Measurements from ENCODE around the gene NCOA7. TPM values are rescaled to one million over a fixed set of nuclear protein-coding genes. Genes with fewer than 3 reads are reported as not detected.

NCOA7 gene
- total RNA-seq, 1 experiment from 2014 or later, result 34.2 TPM

DNA sequence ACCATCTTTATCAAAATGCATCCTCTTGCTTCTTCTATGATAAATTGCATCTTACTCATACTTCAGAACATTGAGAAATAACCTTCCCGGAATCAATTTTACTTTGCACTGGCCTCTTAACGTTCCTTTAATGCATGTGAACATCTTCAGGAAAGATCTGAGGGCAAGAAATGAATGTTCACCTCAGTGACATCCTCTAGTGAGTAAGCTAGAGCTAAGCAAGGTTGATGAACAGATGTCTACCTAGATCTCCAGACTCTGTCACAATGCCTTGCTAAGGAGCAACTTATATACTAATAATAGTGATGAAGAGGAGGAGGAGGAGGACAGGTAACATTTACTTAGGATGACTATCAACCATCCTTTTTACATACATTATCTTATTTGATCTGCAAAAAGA, 149.0 kb downstream of the NCOA7 start:
- Histone ChIP-seq H3K9ac (ENCODE audit: low read length) (no peak overlapping the region), H2AFZ (ENCODE audit: low read length) (no peak overlapping the region), H3K79me2 (ENCODE audit: low read length) (no peaks in the 10 kb centered on the region), H4K20me1 (ENCODE audit: insufficient read depth, low read depth, low read length) (no peaks in the 10 kb centered on the region), H3K27me3 (ENCODE audit: low read length) (no peaks in the 10 kb centered on the region), H3K9me3 (ENCODE audit: low read length) (no peaks in the 10 kb centered on the region), H3K9me2 (replicated peaks; ENCODE audit: insufficient read depth, low read length) (no peaks in the 10 kb centered on the region), H3K4me1 (ENCODE audit: low read length) (peaks cover 10% of the 10 kb centered on the region), H3K4me2 (ENCODE audit: low read depth, low read length, poor library complexity, severe bottlenecking) (no peak overlapping the region), H3K27ac (ENCODE audit: low read length) (no peak overlapping the region), H3K4me3 (ENCODE audit: low read length) (no peak overlapping the region), H3K36me3 (ENCODE audit: insufficient read depth, low read length) (no peaks in the 10 kb centered on the region)
- DNase-seq, result no peak

DNA sequence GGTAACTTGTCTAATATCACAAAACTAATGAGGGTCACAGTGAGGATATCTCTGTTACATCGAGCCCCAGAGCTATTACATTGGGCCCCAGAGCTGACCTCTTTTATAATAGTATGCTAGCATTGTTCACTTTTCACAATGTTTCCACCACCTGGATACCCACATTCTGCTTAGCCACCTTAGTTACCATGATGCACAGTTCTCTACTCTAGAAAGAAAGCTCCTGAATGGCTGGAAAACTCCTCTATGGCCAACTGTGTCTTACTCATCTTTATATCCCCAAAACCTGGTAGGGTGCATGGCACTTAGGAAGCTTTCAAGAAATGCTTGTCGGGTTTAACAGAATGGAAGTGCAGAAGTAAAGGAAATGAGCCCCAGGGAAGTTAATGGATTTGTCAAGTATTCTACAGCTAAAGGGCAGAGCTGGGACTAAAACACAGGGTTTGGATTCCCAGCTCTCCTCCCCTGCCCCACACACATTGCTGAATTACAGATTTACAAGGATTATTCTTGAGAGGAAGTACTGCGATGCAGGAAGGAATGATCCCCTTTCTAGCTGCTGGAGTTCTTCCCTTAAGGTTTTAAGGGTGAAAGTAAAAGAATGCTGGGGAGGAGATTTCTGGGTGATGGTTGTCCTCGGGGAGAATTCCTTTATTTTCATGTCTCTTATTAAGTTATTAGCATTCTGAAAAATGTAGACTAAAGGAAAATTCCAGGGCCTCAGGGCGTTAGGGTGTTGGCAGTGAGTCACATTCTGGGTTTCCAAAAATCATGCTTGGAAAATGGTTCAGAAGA, 149.7 kb downstream of the NCOA7 start:
- H4K20me1 ChIP-seq (ENCODE audit: insufficient read depth, low read depth, low read length), result no peaks in the 10 kb centered on the region
- no peaks in the 10 kb centered on the region for H3K9me3 ChIP-seq (ENCODE audit: low read length)
- H2AFZ ChIP-seq (ENCODE audit: low read length), result no peak overlapping the region
- no peaks in the 10 kb centered on the region for H3K9me2 ChIP-seq (replicated peaks; ENCODE audit: insufficient read depth, low read length)
- no peaks in the 10 kb centered on the region for H3K36me3 ChIP-seq (ENCODE audit: insufficient read depth, low read length)
- peaks cover 10% of the 10 kb centered on the region for H3K4me1 ChIP-seq (ENCODE audit: low read length)
- no peaks in the 10 kb centered on the region for H3K79me2 ChIP-seq (ENCODE audit: low read length)
- H3K4me3 ChIP-seq (ENCODE audit: low read length), result no peak overlapping the region
- no peak overlapping the region for H3K4me2 ChIP-seq (ENCODE audit: low read depth, low read length, poor library complexity, severe bottlenecking)
- no peak for DNase-seq
- H3K9ac ChIP-seq (ENCODE audit: low read length), result no peak overlapping the region
- H3K27me3 ChIP-seq (ENCODE audit: low read length), result no peaks in the 10 kb centered on the region
- no peak overlapping the region for H3K27ac ChIP-seq (ENCODE audit: low read length)

DNA sequence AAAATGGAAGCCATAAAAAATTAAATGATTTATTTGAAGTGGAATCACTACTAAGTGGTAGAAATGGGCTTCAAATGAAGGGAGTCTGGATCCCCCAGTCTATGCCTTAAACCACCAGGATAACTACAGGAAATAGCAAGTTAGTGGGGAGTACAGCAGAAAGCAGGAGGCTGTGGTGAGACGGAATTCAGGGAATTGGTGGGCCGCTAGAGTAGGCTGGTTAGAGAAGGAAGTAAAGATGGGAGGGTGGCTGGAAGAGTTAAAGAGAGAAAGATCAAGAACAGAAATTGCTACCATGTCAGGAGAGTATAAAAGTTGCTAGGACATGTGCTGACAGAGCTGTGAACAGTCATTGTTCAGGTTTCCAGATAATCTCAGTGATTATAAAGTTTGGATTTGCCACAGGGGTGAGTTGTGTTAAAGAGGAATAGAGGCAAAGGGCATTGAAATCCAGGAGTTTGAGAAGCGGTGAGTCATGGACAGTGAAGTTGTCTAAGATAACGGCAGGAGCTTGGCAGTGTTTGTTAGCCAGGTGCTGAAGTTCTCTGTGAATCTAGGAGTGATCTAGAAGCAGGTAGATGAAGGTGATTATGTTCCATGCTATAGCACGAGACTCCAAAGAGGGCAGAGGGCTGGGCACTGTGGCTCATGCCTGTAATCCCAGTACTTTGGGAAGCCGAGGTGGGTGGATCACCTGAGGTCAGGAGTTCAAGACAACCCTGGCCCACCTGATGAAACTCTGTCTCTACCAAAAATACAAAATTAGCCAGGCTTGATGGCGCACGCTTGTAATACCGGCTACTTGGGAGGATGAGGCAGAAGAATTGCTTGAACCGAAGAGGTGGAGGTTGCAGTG, 152.1 kb downstream of the NCOA7 start:
- H3K9me2 ChIP-seq (replicated peaks; ENCODE audit: insufficient read depth, low read length), result no peaks in the 10 kb centered on the region
- H3K27me3 ChIP-seq (ENCODE audit: low read length), result no peaks in the 10 kb centered on the region
- no peak for DNase-seq
- peak overlapping the region; percentile 32 for H3K4me2 ChIP-seq (ENCODE audit: low read depth, low read length, poor library complexity, severe bottlenecking)
- no peak overlapping the region for H3K4me3 ChIP-seq (ENCODE audit: low read length)
- no peaks in the 10 kb centered on the region for H3K36me3 ChIP-seq (ENCODE audit: insufficient read depth, low read length)
- H3K79me2 ChIP-seq (ENCODE audit: low read length), result no peaks in the 10 kb centered on the region
- no peaks in the 10 kb centered on the region for H3K9me3 ChIP-seq (ENCODE audit: low read length)
- no peak overlapping the region for H3K9ac ChIP-seq (ENCODE audit: low read length)
- no peak overlapping the region; the same call in 1 of the 2 replicates for H2AFZ ChIP-seq (ENCODE audit: low read length)
- H4K20me1 ChIP-seq (ENCODE audit: insufficient read depth, low read depth, low read length), result no peaks in the 10 kb centered on the region
- H3K4me1 ChIP-seq (ENCODE audit: low read length), result peaks cover 10% of the 10 kb centered on the region
- H3K27ac ChIP-seq (ENCODE audit: low read length), result no peak overlapping the region

DNA sequence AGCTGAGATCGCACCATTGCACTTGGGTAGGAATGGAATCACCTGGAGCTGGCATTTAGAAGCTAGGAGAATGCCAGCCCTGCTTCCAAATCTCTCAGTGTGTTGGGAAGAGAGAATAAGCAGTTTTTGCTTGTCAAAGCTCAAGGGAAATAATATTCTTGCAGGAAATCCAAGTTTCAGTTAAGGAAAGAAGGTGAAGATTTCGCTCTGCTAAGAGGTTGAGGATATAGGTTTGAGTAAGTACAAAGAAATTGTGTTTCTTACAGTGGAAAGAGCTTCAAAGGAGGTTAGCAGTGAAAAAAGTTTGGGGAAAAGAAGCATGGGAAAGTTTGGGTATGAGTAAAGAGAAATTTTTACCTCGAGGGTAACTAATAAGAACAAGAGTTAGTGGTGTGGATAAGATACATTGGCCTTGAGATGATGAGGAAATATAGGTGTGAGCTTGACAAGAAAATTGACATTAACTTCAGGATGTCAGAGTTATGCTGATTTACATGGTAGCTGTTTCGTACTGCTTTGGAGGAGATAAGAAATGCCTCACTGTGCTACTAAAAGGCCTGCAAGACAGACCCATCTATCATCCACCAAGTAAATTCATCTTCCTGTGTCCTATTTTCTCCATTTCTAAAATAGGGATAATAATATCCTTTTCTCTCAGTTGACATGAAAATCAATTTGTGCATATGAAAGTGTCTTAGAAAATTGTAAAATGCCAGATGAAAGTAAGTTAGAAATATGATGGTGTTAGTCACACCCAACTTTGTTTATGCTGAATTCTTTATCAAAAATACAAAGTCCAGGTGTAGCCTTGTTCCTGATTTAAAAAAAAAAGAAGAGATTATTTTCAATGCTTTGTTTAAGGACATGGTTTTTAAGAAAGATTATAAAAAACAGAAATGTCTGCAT, 153.0 kb downstream of the NCOA7 start:
- Histone ChIP-seq H2AFZ (ENCODE audit: low read length) (no peak overlapping the region), H3K9me3 (ENCODE audit: low read length) (no peaks in the 10 kb centered on the region), H3K4me1 (ENCODE audit: low read length) (peaks cover 10% of the 10 kb centered on the region), H3K4me3 (ENCODE audit: low read length) (no peak overlapping the region), H3K9me2 (replicated peaks; ENCODE audit: insufficient read depth, low read length) (no peaks in the 10 kb centered on the region), H4K20me1 (ENCODE audit: insufficient read depth, low read depth, low read length) (no peaks in the 10 kb centered on the region), H3K27me3 (ENCODE audit: low read length) (no peaks in the 10 kb centered on the region), H3K36me3 (ENCODE audit: insufficient read depth, low read length) (no peaks in the 10 kb centered on the region), H3K9ac (ENCODE audit: low read length) (no peak overlapping the region), H3K79me2 (ENCODE audit: low read length) (no peaks in the 10 kb centered on the region), H3K4me2 (ENCODE audit: low read depth, low read length, poor library complexity, severe bottlenecking) (no peak overlapping the region), H3K27ac (ENCODE audit: low read length) (no peak overlapping the region)
- no peak for DNase-seq

DNA sequence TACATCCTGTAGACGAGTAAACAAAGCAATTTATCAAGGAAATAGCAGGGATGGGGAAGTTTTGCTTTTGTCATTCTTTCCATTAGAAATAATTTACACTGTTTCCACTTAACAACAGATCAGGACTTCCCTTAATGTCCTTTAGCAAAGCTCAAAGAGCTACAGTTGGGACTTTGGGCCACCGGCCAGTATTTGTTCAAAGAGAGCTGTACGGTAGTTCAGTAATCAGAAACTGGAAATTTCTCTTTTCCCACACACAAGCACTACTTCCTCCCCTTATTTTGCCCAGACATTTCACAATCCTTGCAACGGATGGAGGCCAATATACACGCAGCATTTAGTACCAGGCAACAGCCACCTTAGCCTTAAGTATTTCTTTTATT, 153.7 kb downstream of the NCOA7 start:
- peaks cover 10% of the 10 kb centered on the region for H3K4me1 ChIP-seq (ENCODE audit: low read length)
- H3K79me2 ChIP-seq (ENCODE audit: low read length), result no peaks in the 10 kb centered on the region
- H3K27ac ChIP-seq (ENCODE audit: low read length), result no peak overlapping the region
- H4K20me1 ChIP-seq (ENCODE audit: insufficient read depth, low read depth, low read length), result no peaks in the 10 kb centered on the region
- H3K36me3 ChIP-seq (ENCODE audit: insufficient read depth, low read length), result no peaks in the 10 kb centered on the region
- no peaks in the 10 kb centered on the region for H3K9me2 ChIP-seq (replicated peaks; ENCODE audit: insufficient read depth, low read length)
- H3K9ac ChIP-seq (ENCODE audit: low read length), result no peak overlapping the region
- H3K9me3 ChIP-seq (ENCODE audit: low read length), result no peaks in the 10 kb centered on the region
- no peak for DNase-seq
- no peak overlapping the region for H3K4me2 ChIP-seq (ENCODE audit: low read depth, low read length, poor library complexity, severe bottlenecking)
- H2AFZ ChIP-seq (ENCODE audit: low read length), result no peak overlapping the region
- no peak overlapping the region for H3K4me3 ChIP-seq (ENCODE audit: low read length)
- no peaks in the 10 kb centered on the region for H3K27me3 ChIP-seq (ENCODE audit: low read length)

DNA sequence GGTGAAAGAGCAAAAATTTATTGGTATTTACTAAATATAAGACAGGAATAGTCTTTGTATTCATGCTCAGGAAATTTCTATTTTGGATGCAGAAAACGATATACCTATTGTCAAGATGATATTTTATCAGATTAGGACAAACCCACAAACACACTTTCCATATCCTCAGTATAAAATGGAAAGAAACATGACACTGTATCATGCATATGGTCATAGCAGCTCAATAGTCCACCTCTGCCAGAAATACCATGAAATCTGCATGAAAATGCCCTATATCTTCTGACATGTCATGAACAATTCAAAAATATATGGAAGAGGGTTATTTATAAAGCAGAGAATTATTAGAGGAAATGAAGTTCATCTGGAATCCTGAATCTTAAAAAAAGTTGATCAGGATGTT, 154.1 kb downstream of the NCOA7 start:
- H3K36me3 ChIP-seq (ENCODE audit: insufficient read depth, low read length), result no peaks in the 10 kb centered on the region
- H3K4me1 ChIP-seq (ENCODE audit: low read length), result peaks cover 10% of the 10 kb centered on the region
- H3K27me3 ChIP-seq (ENCODE audit: low read length), result no peaks in the 10 kb centered on the region
- H3K79me2 ChIP-seq (ENCODE audit: low read length), result no peaks in the 10 kb centered on the region
- DNase-seq, result no peak
- H3K9me2 ChIP-seq (replicated peaks; ENCODE audit: insufficient read depth, low read length), result no peaks in the 10 kb centered on the region
- no peak overlapping the region for H3K27ac ChIP-seq (ENCODE audit: low read length)
- H3K4me2 ChIP-seq (ENCODE audit: low read depth, low read length, poor library complexity, severe bottlenecking), result no peak overlapping the region
- no peaks in the 10 kb centered on the region for H3K9me3 ChIP-seq (ENCODE audit: low read length)
- no peak overlapping the region for H2AFZ ChIP-seq (ENCODE audit: low read length)
- H3K4me3 ChIP-seq (ENCODE audit: low read length), result no peak overlapping the region
- no peaks in the 10 kb centered on the region for H4K20me1 ChIP-seq (ENCODE audit: insufficient read depth, low read depth, low read length)
- H3K9ac ChIP-seq (ENCODE audit: low read length), result no peak overlapping the region

DNA sequence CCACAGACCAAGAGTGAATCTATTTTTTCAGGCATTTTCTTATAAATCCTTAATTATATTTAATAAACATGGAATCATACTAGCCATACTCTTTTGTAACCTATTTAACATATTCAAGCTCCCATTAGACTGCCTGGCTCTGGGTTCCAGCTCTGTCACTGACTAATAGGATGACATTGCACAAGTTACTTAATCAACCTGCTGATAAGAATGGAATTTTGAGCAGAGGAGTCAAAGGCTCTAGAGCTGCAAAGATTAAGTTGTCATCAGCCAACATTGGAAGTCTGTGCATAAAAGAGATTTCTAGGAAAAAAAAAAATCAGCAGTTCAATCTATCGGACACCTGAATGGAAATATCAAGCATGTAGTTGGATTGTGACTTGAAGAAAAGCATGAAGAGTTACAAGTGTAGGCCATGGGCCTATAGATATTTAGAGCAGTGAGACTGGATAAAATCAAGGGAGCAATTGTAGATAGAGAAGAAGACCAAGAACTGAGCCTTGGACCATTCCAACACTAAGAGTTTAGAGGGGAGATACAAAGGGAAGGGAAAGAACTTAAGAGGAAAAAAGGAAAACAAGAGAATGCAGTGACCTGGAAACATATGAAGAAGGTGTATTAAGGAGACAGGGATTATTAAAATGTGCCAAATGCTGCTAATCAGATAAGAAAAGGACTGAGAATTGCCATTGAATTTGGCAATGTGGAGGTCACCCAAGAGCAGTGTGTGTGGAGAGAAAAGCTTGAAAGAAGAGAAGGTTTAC, 154.8 kb downstream of the NCOA7 start:
- no peaks in the 10 kb centered on the region for H3K9me2 ChIP-seq (replicated peaks; ENCODE audit: insufficient read depth, low read length)
- H3K4me3 ChIP-seq (ENCODE audit: low read length), result no peak overlapping the region
- H4K20me1 ChIP-seq (ENCODE audit: insufficient read depth, low read depth, low read length), result no peaks in the 10 kb centered on the region
- H3K4me2 ChIP-seq (ENCODE audit: low read depth, low read length, poor library complexity, severe bottlenecking), result no peak overlapping the region
- H3K79me2 ChIP-seq (ENCODE audit: low read length), result no peaks in the 10 kb centered on the region
- H3K36me3 ChIP-seq (ENCODE audit: insufficient read depth, low read length), result no peaks in the 10 kb centered on the region
- H3K27ac ChIP-seq (ENCODE audit: low read length), result no peak overlapping the region
- DNase-seq, result no peak
- no peak overlapping the region for H3K9ac ChIP-seq (ENCODE audit: low read length)
- H3K9me3 ChIP-seq (ENCODE audit: low read length), result no peaks in the 10 kb centered on the region
- no peaks in the 10 kb centered on the region for H3K27me3 ChIP-seq (ENCODE audit: low read length)
- H2AFZ ChIP-seq (ENCODE audit: low read length), result no peak overlapping the region
- H3K4me1 ChIP-seq (ENCODE audit: low read length), result peaks cover 10% of the 10 kb centered on the region
